T-helper 2 cell treated with Interferon-gamma antibody and Interleukin-4, amounts not matched to agents 5 μg/mL and 100 μg/mL, for 36 hours (primary cell): ENCODE measurements around the gene UBE3B.

ENCODE experiments used
- DNase-seq: peaks from one replicate; pipeline ENCODE4 v3.0.0; 2021; ENCODE audit warnings: low spot score
- H3K27ac Mint-ChIP-seq: one replicate; pipeline ENCODE4 v1.8.0; 2021; ENCODE audit warnings: mild to moderate bottlenecking, mixed read lengths
- H3K27me3 Mint-ChIP-seq: one replicate; pipeline ENCODE4 v1.8.0; 2021; ENCODE audit warnings: low read depth, mixed read lengths
- H3K36me3 Mint-ChIP-seq: one replicate; pipeline ENCODE4 v1.8.0; 2021; ENCODE audit warnings: low read depth, mixed read lengths
- H3K4me1 Mint-ChIP-seq: one replicate; pipeline ENCODE4 v1.8.0; 2021; ENCODE audit warnings: low read depth, mixed read lengths
- H3K4me3 Mint-ChIP-seq: one replicate; pipeline ENCODE4 v1.8.0; 2022; ENCODE audit warnings: mild to moderate bottlenecking, moderate library complexity, mixed read lengths
- H3K9me3 Mint-ChIP-seq: one replicate; pipeline ENCODE4 v1.8.0; 2021; ENCODE audit warnings: mixed read lengths

Gene UBE3B

DNA sequence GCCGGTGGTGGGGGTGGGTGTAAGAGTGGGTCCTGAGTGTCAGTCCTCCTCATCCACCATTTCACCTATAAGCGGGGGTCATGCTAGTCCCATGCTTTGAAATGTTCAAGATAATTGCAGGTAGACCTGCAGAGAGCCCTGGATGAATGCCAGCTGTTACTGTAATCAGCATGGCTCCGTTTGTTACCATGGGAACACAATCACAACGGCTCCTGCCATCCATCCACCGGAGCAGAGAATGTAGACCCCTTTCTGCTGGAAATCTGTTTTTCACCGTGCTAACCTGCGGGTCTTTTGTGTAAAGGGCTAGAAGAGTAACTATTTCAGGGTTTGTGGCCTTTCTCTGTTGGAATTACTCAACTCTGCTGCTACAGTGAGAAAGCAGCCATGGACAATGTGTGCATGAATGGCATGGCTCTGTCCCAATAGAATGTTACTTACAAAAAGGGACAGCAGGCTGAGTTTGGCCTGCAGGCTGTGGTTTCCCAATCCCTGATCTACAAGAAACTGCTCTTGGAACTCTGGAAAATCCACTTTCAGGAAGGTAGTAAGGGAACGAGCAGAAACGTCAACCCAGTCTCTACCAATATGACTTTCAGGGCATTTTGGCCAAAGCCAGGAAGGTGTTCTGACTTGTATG is 36.5 kb upstream of the UBE3B start:
- Mint-ChIP-seq H3K27me3 (no peaks in the 10 kb centered on the region), H3K4me1 (no peaks in the 10 kb centered on the region), H3K27ac (no peak overlapping the region)

DNA sequence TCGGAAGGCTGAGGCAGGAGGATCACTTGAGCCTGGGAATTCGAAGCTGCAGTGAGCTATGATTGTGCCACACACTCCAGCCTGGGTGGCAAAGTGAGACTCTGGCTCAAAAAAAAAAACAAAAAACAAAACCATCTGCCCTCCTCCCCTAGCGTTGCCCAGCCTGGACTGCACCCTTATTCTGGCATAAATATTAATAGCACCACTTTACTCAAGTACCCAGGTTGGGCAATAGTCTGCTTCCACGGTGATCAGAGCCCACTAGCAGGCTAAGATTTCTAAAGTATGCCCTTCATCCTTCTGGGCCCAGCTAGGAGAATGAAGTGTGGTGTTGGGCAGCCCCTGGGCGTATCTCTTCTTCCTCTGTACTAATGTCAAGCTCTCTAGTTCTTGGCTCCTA is 33.6 kb upstream of the UBE3B start:
- DNase-seq = no peak
- Mint-ChIP-seq H3K36me3 (no peaks in the 10 kb centered on the region), H3K4me3 (no peak overlapping the region), H3K27ac (no peak overlapping the region), H3K27me3 (no peaks in the 10 kb centered on the region), H3K4me1 (no peaks in the 10 kb centered on the region), H3K9me3 (no peaks in the 10 kb centered on the region)

More for the DNA sequence above, 36.5 kb upstream of the UBE3B start:
- no peaks in the 10 kb centered on the region for H3K36me3 Mint-ChIP-seq
- no peak for DNase-seq
- no peak overlapping the region for H3K4me3 Mint-ChIP-seq
- no peaks in the 10 kb centered on the region for H3K9me3 Mint-ChIP-seq

DNA sequence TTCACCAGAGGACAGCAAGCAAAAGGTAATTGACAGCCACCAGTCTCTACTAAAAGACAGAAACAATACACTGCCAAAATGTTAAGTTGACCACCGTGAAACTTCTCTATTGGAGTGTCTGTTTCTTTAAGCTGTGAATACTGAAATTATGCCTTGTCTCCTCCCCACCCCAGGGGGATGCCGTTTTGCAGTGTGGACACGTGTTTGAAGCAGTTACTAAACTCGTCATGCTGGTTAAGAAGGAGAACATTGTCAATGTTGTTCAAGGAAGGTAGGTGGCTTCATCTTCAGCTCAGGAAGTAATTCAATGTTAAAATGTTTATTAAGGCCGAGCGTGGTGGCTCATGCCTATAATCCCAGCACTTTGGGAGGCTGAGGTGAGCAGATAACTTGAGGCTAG is 33.2 kb upstream of the UBE3B start:
- H3K27me3 Mint-ChIP-seq = no peaks in the 10 kb centered on the region
- H3K4me1 Mint-ChIP-seq = no peaks in the 10 kb centered on the region
- H3K4me3 Mint-ChIP-seq = no peak overlapping the region
- H3K9me3 Mint-ChIP-seq = no peaks in the 10 kb centered on the region
- DNase-seq = no peak
- H3K36me3 Mint-ChIP-seq = no peaks in the 10 kb centered on the region
- H3K27ac Mint-ChIP-seq = no peak overlapping the region

DNA sequence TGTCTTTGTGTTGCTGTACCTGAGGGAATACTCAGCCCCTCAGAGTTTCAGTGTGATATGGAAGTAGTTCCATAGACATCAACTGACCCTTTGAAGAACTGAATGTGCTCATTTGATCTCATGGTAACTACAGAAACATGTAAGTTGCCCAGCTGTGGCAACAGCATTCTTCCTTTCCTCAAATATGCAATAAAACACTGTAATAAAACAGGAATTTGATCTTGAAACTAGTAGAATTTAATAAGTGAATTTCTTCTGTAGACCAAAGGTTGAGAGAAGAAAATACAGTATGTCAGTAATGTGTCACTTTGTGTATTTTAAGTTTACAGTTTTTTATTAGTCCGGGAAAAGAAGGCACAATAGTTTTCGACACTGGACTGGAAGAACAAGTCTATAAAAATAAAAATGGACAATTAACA is 32.2 kb upstream of the UBE3B start:
- no peaks in the 10 kb centered on the region for H3K4me1 Mint-ChIP-seq
- no peaks in the 10 kb centered on the region for H3K9me3 Mint-ChIP-seq
- H3K27me3 Mint-ChIP-seq = no peaks in the 10 kb centered on the region
- H3K27ac Mint-ChIP-seq = no peak overlapping the region
- H3K36me3 Mint-ChIP-seq = peaks cover 2% of the 10 kb centered on the region
- no peak overlapping the region for H3K4me3 Mint-ChIP-seq
- DNase-seq = no peak

DNA sequence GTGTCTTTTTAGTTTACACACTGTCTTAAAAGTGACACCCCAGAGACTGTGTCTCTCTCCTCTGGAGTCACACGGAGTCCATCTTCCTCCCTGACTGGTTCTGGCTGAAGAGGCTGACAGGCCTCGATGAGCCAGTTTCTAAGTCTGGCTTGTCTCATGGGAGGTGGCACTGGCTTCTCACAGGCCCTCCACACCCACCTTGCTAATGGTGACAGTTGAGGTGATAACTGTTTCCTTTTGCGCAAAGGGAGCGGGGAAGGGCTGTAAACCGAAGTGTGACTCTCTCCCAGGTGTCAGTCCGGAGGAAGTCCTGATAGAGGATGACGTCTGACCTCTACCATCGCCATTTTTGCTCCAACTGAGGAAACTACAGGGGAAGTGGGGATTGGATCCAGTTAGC is 30.6 kb upstream of the UBE3B start:
- peaks cover 2% of the 10 kb centered on the region for H3K4me1 Mint-ChIP-seq

DNA sequence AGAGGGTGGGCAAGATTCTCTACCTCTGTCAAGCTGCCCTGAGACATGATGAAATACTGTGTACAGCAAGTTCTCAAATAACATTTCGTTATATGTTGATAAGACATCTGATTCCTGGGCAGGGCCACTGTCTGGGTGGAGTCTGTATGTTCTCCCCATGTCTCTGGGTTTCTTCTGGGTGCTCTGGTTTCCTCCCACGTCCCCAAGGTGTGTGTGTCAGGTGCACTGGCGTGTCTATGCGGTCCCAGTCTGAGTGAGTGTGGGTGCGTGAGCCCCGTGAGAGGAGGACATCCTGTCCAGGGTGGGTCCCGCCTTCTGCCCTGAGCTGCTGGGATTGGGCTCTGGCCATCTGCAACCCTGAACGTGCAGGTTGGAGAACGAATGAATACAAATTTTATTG is 30.0 kb upstream of the UBE3B start:
- Mint-ChIP-seq H3K4me3 (no peak overlapping the region), H3K4me1 (peaks cover 2% of the 10 kb centered on the region), H3K9me3 (no peaks in the 10 kb centered on the region), H3K27me3 (no peaks in the 10 kb centered on the region), H3K36me3 (peaks cover 15% of the 10 kb centered on the region), H3K27ac (no peak overlapping the region)
- DNase-seq = no peak

More for the DNA sequence above, 30.6 kb upstream of the UBE3B start:
- no peak for DNase-seq
- Mint-ChIP-seq H3K27ac (no peak overlapping the region), H3K36me3 (peaks cover 9% of the 10 kb centered on the region), H3K9me3 (no peaks in the 10 kb centered on the region), H3K4me3 (no peak overlapping the region), H3K27me3 (no peaks in the 10 kb centered on the region)

DNA sequence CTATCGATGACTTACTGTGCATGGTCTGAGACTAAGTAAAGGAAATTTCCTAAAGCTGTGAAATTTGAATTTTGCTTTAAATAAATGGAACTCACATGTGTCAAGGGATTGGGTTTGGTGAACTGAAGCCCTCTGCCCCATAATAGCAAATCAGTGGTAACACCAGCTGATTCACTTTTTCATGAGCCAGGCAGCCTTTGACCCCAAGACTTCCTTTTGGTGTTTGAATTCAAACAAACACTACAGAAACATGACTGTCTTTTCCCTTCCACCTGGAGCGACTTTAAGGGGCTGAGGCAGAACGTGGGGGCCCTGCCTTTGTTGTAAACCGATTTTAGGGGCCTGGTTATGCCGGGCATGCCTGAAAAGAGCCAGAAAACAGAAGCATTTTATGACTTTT is 29.2 kb upstream of the UBE3B start:
- peaks cover 15% of the 10 kb centered on the region for H3K36me3 Mint-ChIP-seq
- peaks cover 2% of the 10 kb centered on the region for H3K4me1 Mint-ChIP-seq

DNA sequence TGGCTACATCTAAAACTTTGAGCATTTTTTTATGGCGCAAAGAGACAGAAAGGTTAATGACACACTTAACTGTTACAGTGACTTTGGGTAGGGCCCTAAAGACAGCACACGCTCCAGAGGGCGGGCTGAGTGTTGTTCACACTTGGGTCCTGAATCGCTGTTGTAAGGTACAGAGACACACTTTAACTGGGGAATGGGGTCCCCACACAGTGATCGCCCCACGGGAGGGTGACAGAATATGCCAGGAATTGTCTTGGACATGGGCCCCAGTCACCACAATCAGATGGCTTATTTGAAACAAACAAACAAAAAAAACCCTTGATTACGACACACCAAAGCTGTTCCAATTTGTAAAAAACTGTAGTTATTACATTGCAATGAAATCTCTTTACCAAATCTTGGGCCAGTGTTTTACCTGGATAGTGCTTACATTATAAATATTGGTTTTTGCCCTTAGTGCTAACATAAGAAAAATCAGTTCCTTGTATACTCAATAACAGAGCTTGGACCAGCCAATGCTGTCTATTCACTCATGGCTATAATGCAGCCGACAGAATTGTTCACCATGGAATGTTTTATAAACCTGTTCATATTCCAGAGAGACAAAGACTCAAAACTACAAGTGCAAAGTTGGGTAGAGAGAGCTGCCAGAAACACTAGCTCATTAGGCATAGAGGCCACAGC is 28.6 kb upstream of the UBE3B start:
- Mint-ChIP-seq H3K4me3 (no peak overlapping the region), H3K4me1 (peaks cover 2% of the 10 kb centered on the region), H3K9me3 (no peaks in the 10 kb centered on the region), H3K36me3 (peaks cover 17% of the 10 kb centered on the region), H3K27ac (no peak overlapping the region), H3K27me3 (no peaks in the 10 kb centered on the region)
- no peak for DNase-seq

More for the DNA sequence above, 29.2 kb upstream of the UBE3B start:
- H3K9me3 Mint-ChIP-seq = no peaks in the 10 kb centered on the region
- H3K27ac Mint-ChIP-seq = no peak overlapping the region
- no peak for DNase-seq
- H3K27me3 Mint-ChIP-seq = no peaks in the 10 kb centered on the region
- no peak overlapping the region for H3K4me3 Mint-ChIP-seq

DNA sequence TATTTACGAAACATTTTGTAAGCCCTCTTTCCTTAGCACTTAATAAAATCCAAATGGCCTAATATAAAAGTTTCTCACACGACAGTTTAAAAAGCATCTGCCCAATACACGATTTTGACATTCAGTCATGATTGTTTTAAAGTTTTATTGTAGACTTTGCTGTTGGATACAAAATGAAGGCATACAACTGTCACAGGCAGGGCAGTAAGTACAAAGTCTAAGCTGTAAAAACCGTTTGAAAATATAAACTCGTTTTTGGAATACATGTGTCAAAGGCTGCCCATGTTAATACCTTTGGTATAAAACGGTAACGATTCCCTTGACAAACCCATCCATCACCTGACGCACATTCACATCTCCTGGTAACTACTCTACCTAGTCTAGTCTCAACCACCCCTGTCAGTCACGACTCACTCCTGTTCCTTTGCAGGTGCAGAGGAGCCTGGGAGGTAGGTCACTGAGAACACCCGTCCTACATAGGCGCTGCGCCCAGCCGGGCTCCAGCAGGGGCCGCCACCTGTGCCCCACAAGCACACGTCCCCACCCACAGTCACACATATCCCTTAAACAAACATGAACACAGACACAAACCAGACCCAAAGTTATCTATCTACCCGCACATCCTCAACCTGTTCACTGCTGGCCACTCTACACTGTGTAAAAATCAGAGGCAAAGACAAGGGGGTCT is 27.4 kb upstream of the UBE3B start:
- Mint-ChIP-seq H3K4me3 (no peak overlapping the region), H3K4me1 (peaks cover 2% of the 10 kb centered on the region), H3K36me3 (peaks cover 23% of the 10 kb centered on the region), H3K27me3 (no peaks in the 10 kb centered on the region), H3K27ac (no peak overlapping the region), H3K9me3 (no peaks in the 10 kb centered on the region)
- DNase-seq = no peak

DNA sequence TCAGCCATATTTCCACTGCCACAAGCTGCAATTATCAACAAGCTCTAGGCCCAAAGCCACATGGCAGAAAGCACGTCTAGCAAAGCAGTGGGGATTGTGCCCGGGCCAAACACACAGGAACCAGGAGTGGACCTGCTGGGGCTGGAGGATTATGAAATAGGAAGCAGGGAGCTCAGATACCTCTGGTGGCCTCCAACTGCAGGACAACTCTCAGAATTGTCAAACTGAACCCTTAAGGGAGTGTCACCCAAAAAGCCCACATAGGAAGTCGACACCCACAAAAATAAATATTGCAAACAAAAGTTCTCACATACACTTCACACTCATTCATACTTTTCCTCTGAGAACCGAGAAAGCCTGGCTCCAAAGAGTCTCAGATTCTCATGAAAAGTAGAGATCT is 26.5 kb upstream of the UBE3B start:
- H3K4me1 Mint-ChIP-seq = peaks cover 2% of the 10 kb centered on the region
- no peaks in the 10 kb centered on the region for H3K9me3 Mint-ChIP-seq
- H3K27me3 Mint-ChIP-seq = no peaks in the 10 kb centered on the region
- H3K4me3 Mint-ChIP-seq = no peak overlapping the region
- peak overlapping the region; percentile 44 for H3K27ac Mint-ChIP-seq
- H3K36me3 Mint-ChIP-seq = peaks cover 26% of the 10 kb centered on the region
- DNase-seq = no peak

DNA sequence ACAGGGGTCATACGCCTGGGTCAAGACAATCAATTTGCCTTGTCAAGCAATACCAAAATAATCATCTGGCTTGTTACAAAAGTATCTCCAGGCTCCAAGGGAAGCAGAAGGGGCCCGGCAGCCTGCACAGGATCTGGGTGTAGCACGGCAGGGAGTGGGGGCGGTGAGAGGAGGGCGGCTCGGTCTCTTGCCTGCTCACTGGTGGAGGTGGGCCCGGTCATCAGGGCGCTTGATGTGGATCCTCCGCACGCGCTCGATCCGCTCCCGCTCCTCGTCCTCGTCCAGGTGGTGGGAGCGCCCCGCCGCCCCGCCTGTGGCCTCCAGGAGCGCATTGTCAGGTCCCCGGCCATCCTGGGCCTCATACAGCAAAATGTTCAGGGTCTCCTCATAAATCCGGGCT is 26.0 kb upstream of the UBE3B start:
- Mint-ChIP-seq H3K4me3 (no peak overlapping the region), H3K4me1 (peaks cover 2% of the 10 kb centered on the region), H3K27me3 (no peaks in the 10 kb centered on the region), H3K36me3 (peaks cover 26% of the 10 kb centered on the region), H3K27ac (peak overlapping the region; percentile 44), H3K9me3 (no peaks in the 10 kb centered on the region)
- no peak for DNase-seq

DNA sequence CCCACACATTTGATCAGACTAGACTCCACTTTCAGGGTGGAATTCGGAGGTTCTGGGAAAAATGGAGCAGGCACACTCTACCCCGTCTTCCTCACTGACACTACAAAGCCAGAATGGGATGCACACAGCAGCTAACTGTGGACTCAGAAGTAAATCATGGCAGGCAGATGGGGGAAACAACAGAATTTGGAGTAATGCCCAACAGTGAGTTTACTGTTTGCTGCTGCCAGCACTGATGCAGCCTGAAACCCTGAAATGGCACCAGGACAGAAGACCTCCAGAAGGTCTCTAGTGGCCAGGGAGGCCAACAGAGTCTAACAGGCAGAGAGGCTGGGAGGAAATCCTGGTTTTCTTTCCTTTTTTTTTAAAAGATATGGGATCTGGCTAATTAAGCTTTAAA is 24.9 kb upstream of the UBE3B start:
- no peak overlapping the region for H3K27ac Mint-ChIP-seq
- H3K4me1 Mint-ChIP-seq = peaks cover 2% of the 10 kb centered on the region
- DNase-seq = no peak
- H3K9me3 Mint-ChIP-seq = no peaks in the 10 kb centered on the region
- H3K4me3 Mint-ChIP-seq = no peak overlapping the region
- no peaks in the 10 kb centered on the region for H3K27me3 Mint-ChIP-seq
- peaks cover 34% of the 10 kb centered on the region for H3K36me3 Mint-ChIP-seq

DNA sequence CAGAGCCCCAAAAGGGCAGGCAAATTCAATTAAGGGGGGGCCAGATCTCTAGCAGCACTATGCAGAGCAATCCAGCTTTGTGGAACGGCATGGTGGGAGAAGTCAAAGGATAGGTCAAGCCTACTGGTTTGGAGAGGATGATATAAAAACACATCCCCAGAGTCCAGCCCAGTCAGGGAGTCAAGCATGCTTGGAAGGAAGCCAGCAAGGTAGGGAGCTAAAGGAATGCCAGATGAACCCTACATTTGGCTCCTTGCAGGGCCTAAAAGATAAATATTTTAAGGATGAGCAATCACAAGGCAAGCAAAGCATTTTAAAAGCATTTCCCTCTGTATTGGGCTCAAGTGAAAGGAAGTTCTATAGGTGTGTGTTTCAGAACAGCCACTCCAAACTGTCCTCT is 21.7 kb upstream of the UBE3B start:
- DNase-seq = no peak
- peaks cover 43% of the 10 kb centered on the region for H3K36me3 Mint-ChIP-seq
- H3K4me3 Mint-ChIP-seq = no peak overlapping the region
- H3K9me3 Mint-ChIP-seq = no peaks in the 10 kb centered on the region
- H3K4me1 Mint-ChIP-seq = peaks cover 11% of the 10 kb centered on the region
- no peak overlapping the region for H3K27ac Mint-ChIP-seq
- H3K27me3 Mint-ChIP-seq = no peaks in the 10 kb centered on the region

DNA sequence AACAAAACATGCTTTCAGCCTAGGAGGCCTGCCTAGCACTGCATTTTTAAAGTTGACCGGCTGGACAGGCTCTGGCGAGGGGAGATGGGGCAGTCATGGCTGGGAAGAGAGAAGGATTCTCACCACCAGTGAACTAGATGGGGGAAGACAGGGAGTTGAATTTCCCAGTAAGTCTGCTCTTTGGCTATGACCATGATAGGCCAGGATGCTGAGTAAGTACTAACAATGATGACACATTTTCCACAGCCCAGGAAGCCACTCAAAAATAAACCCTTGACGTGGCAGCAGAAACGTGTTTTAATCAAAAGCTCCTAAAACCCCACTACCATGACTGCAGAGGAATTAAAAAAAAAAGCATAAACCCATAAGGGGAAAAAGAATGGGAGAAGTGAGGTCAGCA is 19.3 kb upstream of the UBE3B start:
- Mint-ChIP-seq H3K36me3 (peaks cover 37% of the 10 kb centered on the region), H3K27ac (peak overlapping the region; percentile 68), H3K27me3 (no peaks in the 10 kb centered on the region), H3K9me3 (no peaks in the 10 kb centered on the region), H3K4me1 (peaks cover 21% of the 10 kb centered on the region), H3K4me3 (no peak overlapping the region)
- DNase-seq = no peak
